Lower lobe of right lung (tissue), 2 donors: ENCODE data around the gene BMPR2. TPM values are rescaled to one million over a fixed set of nuclear protein-coding genes. Genes with fewer than 3 reads are reported as not detected.
"Not testable (repeated sequence)": the region's sequence is repeated elsewhere in the genome, so short reads cannot be mapped to it uniquely, and the experiment has no call there.

Experiments used
- ATAC-seq, 2 donors: fragments of 200-7000 bp; cut with Tn5 transposase; one replicate each; pipeline ENCODE4 v1.9.1; 2020 to 2022; ENCODE audit warnings: mild to moderate bottlenecking in 2 of 2, moderate library complexity in 2 of 2
- DNase-seq: peaks from one replicate; pipeline ENCODE4 v3.0.0-alpha.2; 2020
- H3K27ac ChIP-seq: fragments of 200-600 bp; one replicate; pipeline ENCODE4 v1.8.0; 2022
- H3K27me3 ChIP-seq: fragments of 200-600 bp; one replicate; pipeline ENCODE4 v1.8.0; 2022; ENCODE audit warnings: low read depth
- H3K36me3 ChIP-seq: fragments of 200-600 bp; one replicate; pipeline ENCODE4 v1.8.0; 2022; ENCODE audit warnings: mild to moderate bottlenecking
- H3K4me1 ChIP-seq: fragments of 200-600 bp; one replicate; pipeline ENCODE4 v1.8.0; 2022
- H3K4me3 ChIP-seq: fragments of 200-600 bp; one replicate; pipeline ENCODE4 v1.8.0; 2022; ENCODE audit warnings: mild to moderate bottlenecking
- H3K9me3 ChIP-seq: fragments of 200-600 bp; one replicate; pipeline ENCODE4 v1.8.0; 2022
- CTCF ChIP-seq: fragments of 200-600 bp; IDR thresholded peaks from one replicate; pipeline ENCODE4 v1.8.0; 2022; ENCODE audit warnings: antibody characterized with exemption, mild to moderate bottlenecking
- intact Hi-C: fragments of 100-400 bp; cut with DNase I; formaldehyde crosslinking; loops from one replicate; pipeline ENCODE4 v1.11.0; 2022
- total RNA-seq: library from RNA; stranded (reverse); fragmentation: NEBNext Ultra II Directional; extraction: Animal tissue kit (Norgen Biotek cat#: 25700); gene quantifications from one replicate; pipeline ENCODE4 v1.2.1, GENCODE V29; 2021
- donor health status: DM: no; HTN: yes; CAD: no; lungs with severe emphysema.

The BMPR2 gene
- total RNA-seq, 1 donor from 2014 or later, result 137 TPM

- intact Hi-C loops, result no loop called here
- Histone ChIP-seq H3K27me3 (no peaks in the 10 kb centered on the region), H3K4me3 (no peak overlapping the region), H3K36me3 (no peaks in the 10 kb centered on the region), H3K4me1 (no peaks in the 10 kb centered on the region), H3K27ac (no peak overlapping the region), H3K9me3 (no peaks in the 10 kb centered on the region)
- no peak for TF ChIP-seq CTCF
- ATAC-seq (no peak), DNase-seq (no peak)
These were observed 15.5 kb upstream of the BMPR2 start for GRCh38 chr2:202360646-202361045.

DNA sequence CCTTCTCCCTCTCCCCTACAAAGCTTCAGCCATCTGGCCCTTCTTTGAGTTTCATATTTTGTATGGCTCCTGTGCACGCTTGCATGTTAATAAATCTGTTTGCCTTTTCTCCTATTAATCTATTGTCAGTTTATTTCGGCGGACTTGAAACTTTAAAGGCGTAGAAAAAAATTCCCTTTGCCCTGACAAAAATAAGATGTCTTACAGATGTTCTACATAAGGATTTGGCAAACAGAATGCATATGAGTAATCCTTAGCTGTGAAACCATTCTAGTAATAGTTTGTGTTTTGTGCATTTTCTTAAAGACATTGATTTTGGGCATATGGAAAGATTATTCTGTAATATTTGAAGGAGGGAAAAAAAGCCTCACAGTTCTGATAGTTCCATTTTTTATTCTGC lies 15.0 kb upstream of the BMPR2 start:
- intact Hi-C loops, result no loop called here
- no peak for DNase-seq

DNA sequence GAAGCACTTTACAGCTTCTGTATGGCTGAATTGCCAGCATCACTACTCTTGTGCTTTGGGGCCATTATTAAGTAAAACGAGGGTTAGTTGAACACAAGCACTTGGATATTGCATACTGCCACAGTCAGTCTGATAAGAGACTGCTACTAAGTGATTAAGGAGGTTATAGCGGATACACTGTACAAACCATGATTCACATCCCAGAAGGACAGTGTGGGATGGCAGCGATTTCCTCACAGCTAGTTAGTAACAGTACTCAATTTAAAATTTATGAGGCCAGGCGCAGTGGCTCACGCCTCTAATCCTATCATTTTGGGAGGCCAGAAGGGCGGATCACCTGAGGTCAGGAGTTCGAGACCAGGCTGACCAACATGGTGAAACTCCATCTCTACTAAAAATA lies 2.6 kb upstream of the BMPR2 start:
- intact Hi-C loops, result no loop called here

More for the DNA sequence above, 15.0 kb upstream of the BMPR2 start:
- H3K4me1 ChIP-seq, result no peaks in the 10 kb centered on the region
- no peak overlapping the region for H3K4me3 ChIP-seq
- H3K27ac ChIP-seq, result no peak overlapping the region
- no peaks in the 10 kb centered on the region for H3K36me3 ChIP-seq
- no peak for TF ChIP-seq CTCF
- no peaks in the 10 kb centered on the region for H3K9me3 ChIP-seq
- ATAC-seq, result no peak
- H3K27me3 ChIP-seq, result no peaks in the 10 kb centered on the region

DNA sequence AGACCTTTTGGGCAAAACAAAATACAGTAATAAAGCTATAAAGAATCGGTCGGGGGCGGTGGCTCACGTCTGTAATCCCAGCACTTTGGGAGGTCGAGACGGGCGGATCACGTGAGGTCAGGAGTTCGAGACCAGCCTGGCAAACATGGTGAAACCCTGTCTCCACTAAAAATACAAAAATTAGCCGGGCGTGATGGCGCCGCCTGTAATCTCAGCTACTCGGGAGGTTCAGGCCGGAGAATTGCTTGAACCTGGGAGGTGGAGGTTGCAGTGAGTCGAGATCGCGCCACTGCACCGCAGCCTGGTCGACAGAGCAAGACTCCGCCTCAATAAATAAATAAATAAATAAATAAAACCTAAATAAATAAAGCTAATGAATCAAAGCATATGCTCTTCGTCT lies 1.7 kb upstream of the BMPR2 start:
- ATAC-seq, intact Hi-C loops, H3K9me3 ChIP-seq, H3K36me3 ChIP-seq, H3K27me3 ChIP-seq, DNase-seq: not testable (repeated sequence)
- peak overlapping the region; percentile 66 for H3K4me3 ChIP-seq
- peak overlapping the region; percentile 90 for H3K27ac ChIP-seq
- H3K4me1 ChIP-seq, result peaks cover 22% of the 10 kb centered on the region

More for the DNA sequence above, 2.6 kb upstream of the BMPR2 start:
- peaks cover 15% of the 10 kb centered on the region for H3K4me1 ChIP-seq
- no peak for TF ChIP-seq CTCF
- no peaks in the 10 kb centered on the region for H3K27me3 ChIP-seq
- H3K9me3 ChIP-seq, result no peaks in the 10 kb centered on the region
- no peak for DNase-seq
- no peaks in the 10 kb centered on the region for H3K36me3 ChIP-seq
- ATAC-seq, result no peak
- H3K4me3 ChIP-seq, result no peak overlapping the region
- no peak overlapping the region for H3K27ac ChIP-seq

GRCh38 chr2:202375033-202375608 lies 1.0 kb upstream of the BMPR2 start:
- H3K4me3 ChIP-seq, result peak overlapping the region; percentile 66
- no peaks in the 10 kb centered on the region for H3K27me3 ChIP-seq
- DNase-seq, result peak; percentile 68
- peak overlapping the region; percentile 90 for H3K27ac ChIP-seq
- no peaks in the 10 kb centered on the region for H3K36me3 ChIP-seq
- no peaks in the 10 kb centered on the region for H3K9me3 ChIP-seq
- no peak for TF ChIP-seq CTCF
- intact Hi-C loops, result no loop called here
- H3K4me1 ChIP-seq, result peaks cover 28% of the 10 kb centered on the region
- ATAC-seq, result peak; percentile 31 to 35

- H3K9me3 ChIP-seq, result no peaks in the 10 kb centered on the region
- ATAC-seq, result peak; percentile 44 to 60
- H3K27me3 ChIP-seq, result no peaks in the 10 kb centered on the region
- DNase-seq, result peak; percentile 68
- no peaks in the 10 kb centered on the region for H3K36me3 ChIP-seq
- intact Hi-C loops, result no loop called here
- peak overlapping the region; percentile 90 for H3K27ac ChIP-seq
- H3K4me3 ChIP-seq, result peak overlapping the region; percentile 66
- no peak for TF ChIP-seq CTCF
- H3K4me1 ChIP-seq, result peaks cover 42% of the 10 kb centered on the region
These were observed 506 bp downstream of the BMPR2 start for GRCh38 chr2:202376460-202377206.
